GM12878 (cell line): Measurements from ENCODE around the gene ARHGDIA. TPM values are rescaled to one million over a fixed set of nuclear protein-coding genes. Genes with fewer than 3 reads are reported as not detected.

ENCODE experiments used
- ATAC-seq: fragments of 200-7000 bp; cut with Tn5 transposase; 3 replicates; pipeline ENCODE4 v1.9.1; 2020; ENCODE audit warnings: mild to moderate bottlenecking, moderate library complexity
- BruUV-seq: library from RNA; stranded (reverse); fragments of 400-500 nt; replicated peaks from 2 replicates; lab custom pipeline; 2021; lab: Mats Ljungman, UMichigan
- CTCF ChIA-PET: fragments of 300-600 bp; sonication (Branson Sonifier 250); formaldehyde crosslinking; extraction: SDS; loops from one replicate; lab custom pipeline; 2021; ENCODE audit warnings: inconsistent platforms; lab: Yijun Ruan, JAX
- POLR2A ChIA-PET: fragments of 350-600 bp; formaldehyde crosslinking; extraction: SDS; loops from one replicate; lab custom pipeline; 2021; ENCODE audit warnings: inconsistent platforms; lab: Charles Lee
- RAD21 ChIA-PET: fragments of 300-600 bp; sonication (Branson Sonifier 250); formaldehyde crosslinking; loops from one replicate; lab custom pipeline; 2023; ENCODE audit warnings: antibody characterized with exemption; ENCODE audit not compliant: unreplicated experiment; lab: Charles Lee
- SMC1A ChIA-PET: fragments of 300-600 bp; sonication (Branson Sonifier 250); formaldehyde crosslinking; loops from one replicate; lab custom pipeline; 2023; ENCODE audit not compliant: unreplicated experiment, uncharacterized antibody; lab: Charles Lee
- DNase-seq: peaks from one replicate; pipeline ENCODE4 v3.0.0-alpha.2; 2011; ENCODE audit warnings: low read depth, low spot score
- FAIRE-seq: peaks from 3 replicates; lab custom pipeline; 2011; peaks lifted over from hg19 to GRCh38; lab: Jason Lieb, UNC
- H2AFZ ChIP-seq: 2 replicates; pipeline ENCODE4 v1.6.0; 2011; ENCODE audit warnings: low read depth, low read length, control low read depth; ENCODE audit not compliant: control insufficient read depth
- H3K27ac ChIP-seq: 2 replicates; pipeline ENCODE4 v1.5.1; 2011; ENCODE audit warnings: control low read depth; ENCODE audit not compliant: control insufficient read depth, insufficient read depth
- H3K27me3 ChIP-seq, 2 experiments: replicated peaks in 1 of 2; 2 replicates each; pipeline versions ENCODE4 v1.6.0 to v1.6.1; 2011; ENCODE audit warnings: low read length in 1 of 2; ENCODE audit not compliant: control insufficient read depth in 2 of 2, insufficient read depth in 2 of 2
- H3K36me3 ChIP-seq, 2 experiments: 2 replicates each; pipeline ENCODE4 v1.5.1; 2011; ENCODE audit warnings: low read length in 1 of 2; ENCODE audit not compliant: control insufficient read depth in 2 of 2, insufficient read depth in 2 of 2
- H3K4me1 ChIP-seq: 2 replicates; pipeline ENCODE4 v1.6.1; 2011; ENCODE audit warnings: mild to moderate bottlenecking, low read length, moderate library complexity, mixed read lengths; ENCODE audit not compliant: control insufficient read depth, insufficient read depth
- H3K4me2 ChIP-seq: 2 replicates; pipeline ENCODE4 v1.6.0; 2011; ENCODE audit warnings: control low read depth; ENCODE audit not compliant: control insufficient read depth, insufficient read depth
- H3K4me3 ChIP-seq: fragments of 200-600 bp; sonication (generic); 2 replicates; pipeline ENCODE4 v1.5.1; 2016
- H3K79me2 ChIP-seq: 2 replicates; pipeline ENCODE4 v1.6.0; 2011; ENCODE audit warnings: low read length; ENCODE audit not compliant: control insufficient read depth, insufficient read depth
- H3K9ac ChIP-seq: 2 replicates; pipeline ENCODE4 v1.8.0; 2011; ENCODE audit warnings: low read length, control low read depth, mixed read lengths; ENCODE audit not compliant: control insufficient read depth, insufficient read depth
- H3K9me3 ChIP-seq: replicated peaks from 3 replicates; pipeline ENCODE4 v1.5.1; 2011; ENCODE audit warnings: mild to moderate bottlenecking, low read length; ENCODE audit not compliant: control insufficient read depth, insufficient read depth
- H4K20me1 ChIP-seq: 2 replicates; pipeline ENCODE4 v1.6.0; 2011; ENCODE audit not compliant: control insufficient read depth, insufficient read depth
- BCL11A ChIP-seq: IDR thresholded peaks from 2 replicates; pipeline ENCODE4 v1.6.1; 2011; ENCODE audit warnings: low read depth, low read length
- EP300 ChIP-seq, 2 experiments: fragments of 150-350 bp in 1 of 2; IDR thresholded peaks; 2 replicates each; pipeline ENCODE4 v1.6.1; 2011 to 2012; ENCODE audit warnings: low read depth in 2 of 2, low read length in 2 of 2, borderline replicate concordance in 1 of 2, improper control_type of control experiment in 1 of 2, inconsistent platforms in 1 of 2; ENCODE audit not compliant: control insufficient read depth in 1 of 2
- IKZF1 ChIP-seq: fragments of 450-650 bp; conservative IDR thresholded peaks from 2 replicates; pipeline ENCODE4 v1.6.1; 2017; ENCODE audit warnings: antibody characterized with exemption, mild to moderate bottlenecking
- MEF2B ChIP-seq: fragments of 450-650 bp; IDR thresholded peaks from 2 replicates; pipeline ENCODE4 v1.6.1; 2018; ENCODE audit warnings: mild to moderate bottlenecking, moderate library complexity; ENCODE audit not compliant: partially characterized antibody, poor library complexity, severe bottlenecking
- POLR2A ChIP-seq: IDR thresholded peaks from 2 replicates; pipeline ENCODE4 v1.6.1; 2011; ENCODE audit warnings: low read depth, mild to moderate bottlenecking, low read length
- YBX1 ChIP-seq: fragments of 450-650 bp; IDR thresholded peaks from 2 replicates; pipeline ENCODE4 v1.6.1; 2016; ENCODE audit warnings: antibody characterized with exemption
- WGBS: methylation state at CpG from one replicate; pipeline ENCODE4 v1.1.6; 2016; ENCODE audit warnings: low lambda C conversion rate; ENCODE audit not compliant: insufficient replicate concordance, insufficient coverage; ENCODE audit errors: missing lambda C conversion rate; 5-methylcytosine and 5-hydroxymethylcytosine counted together
- in situ Hi-C: fragments of 300-500 bp; cut with MboI; formaldehyde crosslinking; loops from 9 replicates; pipeline ENCODE4 v1.14.3; 2018; ENCODE audit warnings: mixed read lengths
- intact Hi-C: fragments of 100-400 bp; cut with micrococcal nuclease; formaldehyde crosslinking; loops from one replicate; pipeline ENCODE4 v1.14.2; 2022; ENCODE audit not compliant: unreplicated experiment
- polyA plus RNA-seq, 11 experiments: library from polyadenylated mRNA; depleted of rRNA in 4 of 11; unstranded in 6 of 11; stranded (reverse) in 5 of 11; fragments of >200 nt; fragmentation: Nextera tagmentation in 4 of 11; fragmentation: Illumina TruSeq in 1 of 11; extraction: Ambion mirVana in 4 of 11; extraction: Trizol in 1 of 11; gene quantifications; 1 replicate in 1 of 11; 2 replicates in 10 of 11; pipeline versions ENCODE4 v1.2.1 to v1.2.3, GENCODE V29; 2011 to 2016; ENCODE audit warnings: inconsistent platforms in 2 of 11, missing spikeins in 2 of 11, low read depth in 1 of 11
- total RNA-seq, 4 experiments: library from RNA; depleted of rRNA in 3 of 4; stranded (reverse); fragments of >200 nt in 3 of 4; fragmentation: Illumina TruSeq in 1 of 4; extraction: Trizol in 1 of 4; gene quantifications; 2 replicates each; pipeline versions ENCODE4 v1.2.1 to v1.2.3, GENCODE V29; 2013 to 2021

ARHGDIA gene
- total and polyA plus RNA-seq, 10 of the 15 experiments (the other 5 are each of a cell fraction or from before 2014, with no cell fraction given): 17.9 to 552 (median 169) TPM

GRCh38 chr17:81888988-81889595 is 18.0 kb upstream of the ARHGDIA start:
- Histone ChIP-seq H3K36me3 (peaks cover 24 to 29% of the 10 kb centered on the region in 2 experiments; a peak in 3 of 4 replicates), H3K27me3 (no peaks in the 10 kb centered on the region), H3K9me3 (no peaks in the 10 kb centered on the region), H3K4me3 (0 out of 2 replicates have a peak overlapping the region, but pooled peaks have one; percentile 91), H3K4me2 (peak overlapping the region; percentile 97), H2AFZ (no peak overlapping the region), H3K9ac (no peak overlapping the region), H3K79me2 (peaks cover 49% of the 10 kb centered on the region), H4K20me1 (0 out of 2 replicates have a peak, but pooled peaks cover 3% of the 10 kb centered on the region), H3K27ac (no peak overlapping the region), H3K4me1 (peaks cover 26% of the 10 kb centered on the region)
- RAD21 ChIA-PET: no interaction called here
- BruUV-seq: no TSS peak
- POLR2A ChIA-PET: interaction anchor here (0.9 kb wide), 1 partner anchor 10 kb away, joined by 3 read pairs; no protein-coding TSS in a partner anchor
- CTCF ChIA-PET: no interaction called here
- SMC1A ChIA-PET: no interaction called here
- in situ Hi-C loops: no loop called here
- ATAC-seq (no peak), FAIRE-seq (no peak), DNase-seq (no peak)
- intact Hi-C loops: no loop called here
- 98% methylated on average over 16 of the region's 16 CpGs for WGBS
- TF ChIP-seq MEF2B (no peak), EP300 (IDR thresholded peaks at IDR 0.05; ENCODE audit: borderline replicate concordance in 1 of 2, control insufficient read depth in 1 of 2, low read depth in 2 of 2, low read length in 2 of 2) (no peak), POLR2A (0 out of 2 replicates have a peak, but pooled peaks have one; percentile 17), YBX1 (no peak), BCL11A (no peak), IKZF1 (no peak)
